Pancreas (tissue), 10 donors: ENCODE measurements around the gene DBNDD2. TPM values are rescaled to one million over a fixed set of nuclear protein-coding genes. Genes with fewer than 3 reads are reported as not detected.

Experiments
- ATAC-seq, 4 donors: fragments of 200-7000 bp; cut with Tn5 transposase; one replicate each; pipeline versions ENCODE4 v1.8.0 to v1.9.1; 2020; ENCODE audit warnings: mild to moderate bottlenecking in 4 of 4, moderate library complexity in 4 of 4
- DNase-seq, 6 donors: peaks; one replicate each; pipeline ENCODE4 v3.0.0-alpha.2; 2020
- FAIRE-seq: peaks from 2 replicates; lab custom pipeline; 2012; peaks lifted over from hg19 to GRCh38; lab: Jason Lieb, UNC
- H3K27ac ChIP-seq, 4 donors: fragments of 200-600 bp; sonication (generic); 1 replicate in 3 of 4; 2 replicates in 1 of 4; pipeline versions ENCODE4 v1.5.0 to v1.8.0; 2020
- H3K27me3 ChIP-seq, 4 donors: fragments of 200-600 bp; one replicate each; pipeline ENCODE4 v1.8.0; 2021
- H3K36me3 ChIP-seq, 3 donors: fragments of 200-600 bp; sonication (generic) in 1 of 3; one replicate each; pipeline versions ENCODE4 v1.5.0 to v1.8.0; 2020 to 2021
- H3K4me1 ChIP-seq, 3 donors: fragments of 200-600 bp; one replicate each; pipeline ENCODE4 v1.8.0; 2021
- H3K4me3 ChIP-seq, 4 donors: fragments of 200-600 bp; sonication (generic) in 2 of 4; one replicate each; pipeline versions ENCODE4 v1.5.0 to v1.8.0; 2020 to 2021
- H3K9me3 ChIP-seq, 4 donors: fragments of 200-600 bp; one replicate each; pipeline ENCODE4 v1.8.0; 2021
- WGBS, 2 donors: extraction: QIAGEN DNeasy Blood & Tissue Kit; methylation state at CpG; one replicate each; pipeline ENCODE4 v1.1.7; 2013; 5-methylcytosine and 5-hydroxymethylcytosine counted together
- intact Hi-C, 3 donors: fragments of 100-400 bp; cut with DNase I; formaldehyde crosslinking; loops; one replicate each; pipeline versions ENCODE4 v1.11.1 to v1.14.2; 2022
- polyA plus RNA-seq, 2 donors: library from polyadenylated mRNA; stranded (reverse); fragments of 200-250 nt; gene quantifications; one replicate each; pipeline ENCODE4 v1.2.3, GENCODE V29; 2013
- total RNA-seq, 6 donors: library from RNA; stranded (reverse); fragmentation: NEBNext Ultra II Directional in 4 of 6; extraction: Animal tissue kit (Norgen Biotek cat#: 25700) in 4 of 6; gene quantifications; one replicate each; pipeline versions ENCODE4 v1.2.1 to v1.2.4, GENCODE V29; 2021 to 2023
- TF ChIP-seq, protein P1 (sequence below), 4 donors: fragments of 200-600 bp; sonication (generic) in 3 of 4; IDR thresholded peaks; one replicate each; pipeline versions ENCODE4 v1.5.0 to v1.8.0; 2021; ENCODE audit warnings: antibody characterized with exemption in 4 of 4
- donor health status: healthy with polysubstance abuse.
- donor health status: DM: no; HTN: no; CAD: no; lungs with moderate emphysema.
- donor health status: DM: no; HTN: no; CAD: no.
- donor health status: control.
- donor health status: control.
- donor health status: Bipolar disorder and iron deficiency.
- donor health status: DM: yes; HTN: yes; CAD: no.
- donor health status: DM: no; HTN: no; CAD: no.
- donor health status: DM: no; HTN: no; CAD: no.
- donor health status: DM: yes; HTN: yes; CAD: no.

DBNDD2 gene
- total and polyA plus RNA-seq, 8 donors: 11.6 to 31.0 (median 18.5) TPM

DNA sequence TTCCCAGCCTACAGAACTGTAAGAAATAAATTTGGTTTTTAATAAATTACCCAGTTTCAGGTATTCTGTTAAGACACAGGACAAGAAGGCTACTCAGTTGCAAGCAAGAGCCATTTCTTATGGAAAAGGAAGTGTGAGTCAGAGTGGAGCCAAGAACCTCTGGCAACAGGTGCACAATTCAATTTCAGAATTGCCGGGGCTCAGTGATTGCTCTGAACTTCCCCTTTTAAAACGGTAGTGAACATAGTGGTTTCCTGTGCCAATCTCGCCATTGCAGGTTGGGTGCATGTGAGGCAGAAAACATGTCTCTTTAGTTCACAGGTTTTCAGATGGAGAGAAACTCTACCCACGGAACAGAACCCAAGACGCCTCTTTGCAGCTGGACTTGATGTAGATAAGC lies 24.2 kb downstream of the DBNDD2 start:
- FAIRE-seq: no peak

DNA sequence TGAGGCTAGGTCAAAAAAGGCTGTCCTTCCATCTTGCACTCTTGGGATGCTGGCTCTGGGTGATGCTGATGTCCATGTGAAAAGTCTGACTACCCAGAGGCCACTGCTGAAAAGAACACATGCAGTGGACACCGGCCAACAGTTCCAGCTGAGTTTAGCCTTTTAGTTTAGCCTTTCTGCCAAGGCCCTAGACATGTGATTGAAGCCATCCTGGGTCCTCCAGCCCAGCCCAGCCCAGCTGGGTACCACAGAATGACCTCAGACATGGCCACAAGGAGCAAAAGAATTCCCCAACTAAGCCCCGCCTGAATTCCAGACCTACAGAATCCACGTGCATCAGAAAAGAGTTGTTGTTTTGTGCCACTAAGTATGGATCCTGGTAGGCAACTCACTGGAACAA lies 25.2 kb downstream of the DBNDD2 start:
- TF ChIP-seq, protein P1, sequence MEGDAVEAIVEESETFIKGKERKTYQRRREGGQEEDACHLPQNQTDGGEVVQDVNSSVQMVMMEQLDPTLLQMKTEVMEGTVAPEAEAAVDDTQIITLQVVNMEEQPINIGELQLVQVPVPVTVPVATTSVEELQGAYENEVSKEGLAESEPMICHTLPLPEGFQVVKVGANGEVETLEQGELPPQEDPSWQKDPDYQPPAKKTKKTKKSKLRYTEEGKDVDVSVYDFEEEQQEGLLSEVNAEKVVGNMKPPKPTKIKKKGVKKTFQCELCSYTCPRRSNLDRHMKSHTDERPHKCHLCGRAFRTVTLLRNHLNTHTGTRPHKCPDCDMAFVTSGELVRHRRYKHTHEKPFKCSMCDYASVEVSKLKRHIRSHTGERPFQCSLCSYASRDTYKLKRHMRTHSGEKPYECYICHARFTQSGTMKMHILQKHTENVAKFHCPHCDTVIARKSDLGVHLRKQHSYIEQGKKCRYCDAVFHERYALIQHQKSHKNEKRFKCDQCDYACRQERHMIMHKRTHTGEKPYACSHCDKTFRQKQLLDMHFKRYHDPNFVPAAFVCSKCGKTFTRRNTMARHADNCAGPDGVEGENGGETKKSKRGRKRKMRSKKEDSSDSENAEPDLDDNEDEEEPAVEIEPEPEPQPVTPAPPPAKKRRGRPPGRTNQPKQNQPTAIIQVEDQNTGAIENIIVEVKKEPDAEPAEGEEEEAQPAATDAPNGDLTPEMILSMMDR (IDR thresholded peaks at IDR 0.05): no peak
- H3K4me3 ChIP-seq: no peak overlapping the region
- no peaks in the 10 kb centered on the region for H3K27me3 ChIP-seq
- FAIRE-seq (no peak), ATAC-seq (no peak), DNase-seq (no peak)
- 83 to 87% methylated on average over 3 of the region's 3 CpGs for WGBS, 2 donors
- no peaks in the 10 kb centered on the region for H3K9me3 ChIP-seq
- no peaks in the 10 kb centered on the region for H3K36me3 ChIP-seq
- H3K4me1 ChIP-seq: peaks cover 0 to 4% (median 0%) of the 10 kb centered on the region in 3 donors
- H3K27ac ChIP-seq: no peak overlapping the region
- intact Hi-C loops: loop anchor here in 2 of 3 donors (5.0 to 10.0 kb wide), 2 partner anchors 116 to 119 kb away; no protein-coding TSS in a partner anchor

More for the DNA sequence above, 24.2 kb downstream of the DBNDD2 start:
- intact Hi-C loops: loop anchor here in 2 of 3 donors (5.0 to 10.0 kb wide), 2 partner anchors 115 to 117 kb away; no protein-coding TSS in a partner anchor
- H3K27ac ChIP-seq: no peak overlapping the region
- WGBS, 2 donors: 80 to 85% methylated on average over 5 of the region's 5 CpGs
- H3K36me3 ChIP-seq: no peaks in the 10 kb centered on the region
- peaks cover 0 to 4% (median 0%) of the 10 kb centered on the region in 3 donors for H3K4me1 ChIP-seq
- TF ChIP-seq, protein P1 (IDR thresholded peaks at IDR 0.05): no peak
- DNase-seq: no peak
- no peak for ATAC-seq
- no peaks in the 10 kb centered on the region for H3K27me3 ChIP-seq
- H3K4me3 ChIP-seq: no peak overlapping the region
- H3K9me3 ChIP-seq: no peaks in the 10 kb centered on the region

DNA sequence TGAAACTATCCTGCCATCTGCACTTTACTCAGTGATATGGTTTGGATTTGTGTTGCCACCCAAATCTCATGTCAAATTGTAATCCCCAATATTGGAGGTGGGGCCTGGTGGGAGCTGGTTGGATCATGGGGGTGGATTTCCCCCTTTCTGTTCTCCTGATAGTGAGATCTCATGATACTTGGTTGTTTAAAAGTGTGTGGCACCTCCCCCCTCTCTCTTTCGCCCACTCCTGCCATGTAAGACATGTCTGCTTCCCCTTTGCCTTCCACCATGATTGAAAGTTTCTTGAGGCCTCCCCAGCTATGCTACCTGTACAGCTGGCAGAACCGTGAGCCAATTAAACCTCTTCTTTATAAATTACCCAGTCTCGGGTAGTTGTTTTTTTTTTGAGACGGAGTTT lies 25.9 kb downstream of the DBNDD2 start:
- no peaks in the 10 kb centered on the region for H3K36me3 ChIP-seq
- no peak for ATAC-seq
- H3K27me3 ChIP-seq: no peaks in the 10 kb centered on the region
- no peak overlapping the region for H3K4me3 ChIP-seq
- no peak overlapping the region for H3K27ac ChIP-seq
- WGBS, 2 donors: 91 to 94% methylated on average over 4 of the region's 4 CpGs
- intact Hi-C loops: loop anchor here in 2 of 3 donors (5.0 to 10.0 kb wide), 2 partner anchors 117 to 119 kb away; no protein-coding TSS in a partner anchor
- TF ChIP-seq, protein P1 (IDR thresholded peaks at IDR 0.05): no peak
- no peaks in the 10 kb centered on the region for H3K9me3 ChIP-seq
- DNase-seq: no peak
- no peak for FAIRE-seq
- peaks cover 0 to 4% (median 0%) of the 10 kb centered on the region in 3 donors for H3K4me1 ChIP-seq

DNA sequence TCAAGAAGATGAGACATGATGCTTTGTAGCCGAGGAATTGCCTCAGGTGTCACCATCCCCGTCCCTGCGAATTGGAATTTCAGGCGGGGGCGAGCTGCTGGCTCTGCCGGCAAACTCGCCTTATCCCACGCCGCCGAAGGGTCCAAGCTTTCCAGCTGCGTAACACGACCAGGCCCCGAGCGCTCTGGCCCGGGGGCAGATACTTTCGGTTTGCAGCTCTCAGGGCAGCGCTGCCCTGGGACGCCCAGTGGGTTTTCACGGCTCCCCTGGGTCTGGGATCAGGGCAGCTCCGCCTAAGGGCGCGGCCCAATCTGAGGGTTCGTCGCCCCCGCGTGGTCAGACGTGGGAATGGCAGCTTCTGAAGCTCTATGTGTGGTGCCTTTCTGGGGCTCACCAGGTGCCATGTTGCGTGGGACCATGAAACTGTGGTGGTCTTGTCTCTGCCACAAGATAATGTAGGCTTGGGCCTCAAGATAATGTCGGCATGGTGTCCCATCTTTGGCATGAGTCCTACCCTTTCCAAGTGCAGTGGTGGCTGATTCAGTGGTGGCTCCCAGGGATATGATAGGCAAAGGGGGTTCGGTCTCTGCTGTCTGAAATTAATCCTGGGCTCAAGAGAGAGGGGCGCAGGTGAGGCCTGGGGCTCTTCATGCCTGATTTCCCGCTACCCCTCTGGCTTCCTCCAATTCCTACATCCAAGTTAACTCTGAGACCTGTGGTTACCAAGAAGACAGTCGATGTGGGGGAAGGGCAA lies 28.8 kb downstream of the DBNDD2 start:
- H3K4me1 ChIP-seq: peaks cover 0 to 4% (median 0%) of the 10 kb centered on the region in 3 donors
- H3K9me3 ChIP-seq: no peaks in the 10 kb centered on the region
- H3K4me3 ChIP-seq: peak overlapping the region; percentile 26 to 58 (median 38)
- FAIRE-seq (no peak), ATAC-seq (peak; percentile 99 to 100 (median 99)), DNase-seq (peak; percentile 79 to 96 (median 88))
- intact Hi-C loops: loop anchor here in 2 of 3 donors (5.0 to 10.0 kb wide), 2 partner anchors 65 to 122 kb away; no protein-coding TSS in a partner anchor
- H3K36me3 ChIP-seq: no peaks in the 10 kb centered on the region
- WGBS, 2 donors: 7 to 8% methylated on average over 33 of the region's 33 CpGs
- TF ChIP-seq, protein P1 (IDR thresholded peaks at IDR 0.05): peak; percentile 84 to 95 (median 90)
- H3K27ac ChIP-seq: peak overlapping the region; percentile 4 to 68 (median 54)
- no peaks in the 10 kb centered on the region for H3K27me3 ChIP-seq
